Activated T-cell treated with anti-CD3 and anti-CD28 coated beads for 1 hour (primary cell): ENCODE results near the gene ZNF574.
"Not testable (repeated sequence)": the region's sequence is repeated elsewhere in the genome, so short reads cannot be mapped to it uniquely, and the experiment has no call there.

Source experiments
- DNase-seq: peaks from one replicate; pipeline ENCODE4 v3.0.0-alpha.2; 2020; ENCODE audit warnings: low read depth

Gene ZNF574

DNA sequence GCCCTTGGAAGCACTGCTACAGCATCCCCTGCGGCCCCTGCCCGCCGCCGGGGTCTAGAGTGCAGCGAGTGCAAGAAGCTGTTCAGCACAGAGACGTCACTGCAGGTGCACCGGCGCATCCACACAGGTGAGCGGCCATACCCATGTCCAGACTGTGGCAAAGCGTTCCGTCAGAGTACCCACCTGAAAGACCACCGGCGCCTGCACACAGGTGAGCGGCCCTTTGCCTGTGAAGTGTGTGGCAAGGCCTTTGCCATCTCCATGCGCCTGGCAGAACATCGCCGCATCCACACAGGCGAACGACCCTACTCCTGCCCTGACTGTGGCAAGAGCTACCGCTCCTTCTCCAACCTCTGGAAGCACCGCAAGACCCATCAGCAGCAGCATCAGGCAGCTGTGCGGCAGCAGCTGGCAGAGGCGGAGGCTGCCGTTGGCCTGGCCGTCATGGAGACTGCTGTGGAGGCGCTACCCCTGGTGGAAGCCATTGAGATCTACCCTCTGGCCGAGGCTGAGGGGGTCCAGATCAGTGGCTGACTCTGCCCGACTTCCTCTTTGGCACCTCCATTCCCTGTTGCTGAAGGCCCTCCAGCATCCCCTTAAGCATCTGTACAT is 4.9 kb downstream of the ZNF574 start:
- DNase-seq, result no peak

DNA sequence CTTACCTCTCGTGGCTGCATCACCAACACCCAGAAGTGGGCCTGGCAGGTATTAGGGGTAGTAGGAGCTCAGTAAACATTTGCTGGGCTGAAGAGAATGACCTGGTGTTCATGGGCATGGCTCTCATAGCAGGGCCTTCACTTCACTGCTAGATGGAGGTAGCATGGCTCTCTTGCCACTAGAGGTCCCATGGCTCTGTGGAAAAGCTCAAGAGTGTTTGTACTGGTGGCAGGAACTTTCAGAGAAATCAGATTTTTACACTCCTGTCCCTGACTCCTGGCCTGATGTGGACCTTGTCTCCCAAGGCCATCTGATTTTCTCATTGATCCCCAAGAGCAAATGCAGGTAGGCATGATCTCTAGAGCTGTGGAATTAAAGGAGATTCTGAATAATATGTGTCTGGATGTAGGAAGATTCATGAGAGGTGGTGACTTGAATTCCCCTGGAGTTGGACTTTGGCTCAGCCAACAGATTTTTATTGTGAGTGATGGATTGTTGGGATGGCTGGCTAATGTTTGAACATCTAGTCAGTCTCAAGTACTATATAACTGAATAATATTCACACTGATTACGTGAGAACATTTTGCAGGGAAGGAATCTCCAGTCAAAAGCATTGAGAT is 5.7 kb downstream of the ZNF574 start:
- DNase-seq, result no peak

DNA sequence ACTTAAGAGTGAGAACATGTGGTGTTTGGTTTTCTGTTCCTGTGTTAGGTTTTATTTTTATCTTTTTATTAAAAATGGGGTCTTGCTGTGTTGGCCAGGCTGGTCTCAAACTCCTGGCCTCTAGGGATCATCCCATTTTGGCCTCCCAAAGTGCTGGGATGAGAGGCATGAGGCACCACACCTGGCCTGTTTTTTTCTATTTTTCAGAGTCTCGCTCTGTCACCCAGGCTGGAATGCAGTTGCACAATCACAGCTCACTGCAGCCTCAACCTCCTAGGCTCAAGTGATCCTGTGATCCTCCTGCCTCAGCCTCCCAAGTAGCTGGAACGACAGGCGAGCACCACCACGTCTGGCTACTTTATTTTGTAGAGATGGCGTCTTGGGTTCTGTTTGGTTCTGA is 7.6 kb downstream of the ZNF574 start:
- no peak for DNase-seq

DNA sequence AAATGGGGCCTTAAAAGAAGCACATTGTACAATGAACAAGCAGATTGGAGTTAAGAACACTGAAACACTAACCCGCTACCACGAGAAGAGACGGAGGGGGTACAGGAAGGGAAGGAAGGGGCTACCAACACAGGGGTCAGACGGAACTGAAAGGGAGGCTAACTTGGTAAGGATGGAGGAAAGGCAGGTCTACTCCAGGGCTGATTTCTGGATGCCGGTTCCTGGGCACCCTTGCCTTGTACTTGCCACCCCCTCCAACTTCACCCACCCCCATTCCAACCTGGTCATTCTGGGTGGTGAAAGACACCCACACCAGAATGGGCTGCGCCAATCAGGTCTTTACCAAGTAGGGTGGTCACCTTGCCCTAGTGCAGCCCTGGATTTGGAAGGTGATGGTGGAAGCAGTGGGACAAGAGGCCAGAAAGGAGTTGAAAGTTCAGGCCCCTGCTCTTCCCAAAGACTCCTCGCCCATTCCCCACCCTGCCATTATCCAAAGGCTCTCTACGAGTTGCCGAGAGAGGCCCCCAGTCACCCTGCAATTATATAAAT is 10.3 kb downstream of the ZNF574 start:
- no peak for DNase-seq

DNA sequence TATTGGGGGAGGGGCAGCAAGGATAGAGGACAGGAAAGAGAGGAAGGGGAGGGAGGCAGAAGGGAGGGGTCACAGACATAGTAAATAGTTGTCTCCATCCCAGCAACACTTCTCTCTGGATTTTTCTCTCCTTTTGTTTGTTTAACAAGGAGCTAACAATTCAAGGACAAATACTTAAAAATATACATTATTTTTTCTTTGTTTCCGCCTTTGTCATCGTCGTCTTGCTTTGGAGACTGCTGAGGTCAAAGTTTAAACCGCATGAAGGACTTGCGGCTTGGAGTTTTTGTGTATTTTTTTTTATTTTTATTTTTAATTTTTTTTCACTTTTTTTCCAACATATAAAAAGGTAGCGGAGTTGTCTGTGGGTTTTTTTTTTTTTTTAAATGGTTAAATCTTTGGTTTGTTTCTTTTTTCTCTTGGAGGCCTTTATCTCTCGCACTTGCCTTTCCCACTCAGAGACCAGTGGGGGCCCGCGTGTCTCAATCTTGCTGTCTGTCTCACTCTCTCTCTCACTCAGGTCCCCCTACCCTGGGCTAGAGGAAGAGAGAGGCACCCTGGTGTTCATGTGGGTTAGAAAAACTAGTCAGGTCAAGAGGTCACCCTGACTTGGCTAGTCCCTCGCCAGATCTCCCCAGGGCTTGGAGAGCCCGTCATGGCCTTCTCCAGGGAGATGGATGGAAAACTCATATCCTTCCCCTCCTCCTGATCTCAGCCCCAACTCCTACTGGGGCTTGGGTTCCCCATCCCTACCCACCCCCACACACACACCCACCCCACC is 11.0 kb downstream of the ZNF574 start:
- no peak for DNase-seq

DNA sequence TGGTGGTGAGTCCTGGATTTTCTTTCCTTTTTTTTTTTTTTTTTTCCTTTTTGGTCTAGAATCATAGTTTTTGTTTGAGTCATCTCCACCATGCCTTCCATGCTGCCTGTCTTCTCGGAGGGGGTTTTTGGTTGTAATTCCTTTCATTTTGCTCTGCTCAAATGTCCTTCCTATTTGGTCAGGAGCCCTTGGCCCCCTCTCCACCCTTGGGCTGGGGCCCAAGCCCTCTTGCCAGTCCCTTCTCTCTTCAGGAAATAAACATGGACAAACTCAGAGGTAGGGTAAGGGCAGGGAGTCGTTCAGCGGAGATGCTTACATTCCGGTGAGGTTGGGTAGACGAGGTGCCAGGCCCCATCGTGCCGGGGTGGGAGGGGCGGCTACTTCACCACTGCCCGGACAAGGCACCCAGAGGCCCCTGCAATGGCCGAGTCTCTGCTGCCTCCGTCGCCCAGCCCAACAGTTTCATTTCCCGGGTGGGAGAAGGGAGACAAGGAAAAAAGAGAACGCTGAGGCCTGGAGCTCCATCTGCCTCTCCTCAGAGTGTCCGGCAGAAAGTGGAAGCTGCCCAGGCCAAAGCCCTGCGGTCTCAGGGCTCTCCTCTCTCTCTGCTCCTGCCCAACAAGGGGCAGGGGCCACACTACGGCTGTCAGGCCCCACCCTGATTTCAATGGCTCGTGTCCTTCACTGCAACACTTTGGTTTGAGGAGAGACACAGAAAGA is 12.7 kb downstream of the ZNF574 start:
- DNase-seq, result no peak

DNA sequence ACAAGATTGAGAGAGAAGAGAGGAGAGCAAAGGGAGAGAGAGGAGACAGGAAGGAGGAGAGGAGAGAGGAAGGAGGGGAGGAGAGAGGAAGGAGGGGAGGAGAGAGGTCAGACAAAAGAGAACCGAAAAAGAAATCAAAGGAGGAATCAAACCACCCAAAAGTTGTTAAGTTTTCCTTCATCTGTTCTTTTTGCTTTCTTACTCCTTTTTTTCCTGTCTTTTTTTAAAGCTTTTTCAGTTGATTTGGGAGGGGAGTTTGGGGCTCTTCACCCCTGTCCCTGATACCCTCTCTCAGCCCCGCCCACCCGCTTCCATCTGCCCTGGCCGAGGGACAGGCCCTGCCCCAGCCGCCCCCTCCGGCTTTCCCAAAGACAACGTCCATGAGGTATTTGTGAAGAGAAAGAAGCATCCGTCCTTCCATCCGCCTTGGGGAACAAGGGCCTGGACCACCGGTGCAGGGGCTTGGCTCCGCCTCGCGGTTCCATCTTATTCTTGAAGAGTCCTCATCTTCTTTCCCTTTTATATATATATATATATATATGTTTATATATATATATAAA is 13.3 kb downstream of the ZNF574 start:
- DNase-seq, result no peak

DNA sequence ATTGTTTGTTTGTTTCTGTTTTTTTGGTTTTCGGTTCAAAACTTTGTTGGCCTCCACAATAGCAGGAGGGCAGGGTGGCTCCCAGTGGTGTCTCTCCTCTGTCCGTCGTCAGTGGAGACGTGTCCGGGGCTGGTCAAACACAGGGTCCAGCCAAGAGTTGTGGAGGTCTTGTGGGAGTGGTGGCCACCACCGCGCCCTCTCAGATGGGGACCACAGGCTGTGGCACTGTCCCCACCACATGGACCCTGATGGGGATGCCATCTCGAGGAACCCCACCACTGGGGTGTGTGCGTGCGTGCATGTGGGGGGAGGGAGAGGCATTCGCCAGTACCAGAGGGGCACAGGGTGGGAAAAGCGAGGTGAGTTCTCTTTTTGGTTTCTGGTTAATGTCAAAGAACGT is 13.8 kb downstream of the ZNF574 start:
- no peak for DNase-seq

DNA sequence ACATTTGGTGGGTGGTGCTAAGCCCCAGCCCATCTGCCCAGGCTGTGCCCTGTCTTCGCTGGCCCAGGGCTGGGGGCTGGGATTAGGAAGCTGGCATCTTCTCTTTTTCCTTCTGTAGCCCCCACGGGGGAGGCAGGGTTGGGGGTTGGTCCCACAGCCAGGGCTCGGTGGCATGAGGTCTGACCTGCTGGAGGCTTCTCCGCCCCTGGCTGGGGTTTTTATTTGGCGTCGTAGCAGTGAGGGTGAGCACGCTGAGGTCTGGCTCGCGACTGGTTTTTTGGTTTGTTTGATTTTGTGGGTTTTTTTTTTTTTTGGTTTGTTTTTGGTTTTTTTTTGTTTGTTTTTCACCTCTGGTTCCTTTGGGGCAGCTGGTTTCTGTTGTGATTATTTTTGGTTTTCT is 14.7 kb downstream of the ZNF574 start:
- DNase-seq, result no peak

DNA sequence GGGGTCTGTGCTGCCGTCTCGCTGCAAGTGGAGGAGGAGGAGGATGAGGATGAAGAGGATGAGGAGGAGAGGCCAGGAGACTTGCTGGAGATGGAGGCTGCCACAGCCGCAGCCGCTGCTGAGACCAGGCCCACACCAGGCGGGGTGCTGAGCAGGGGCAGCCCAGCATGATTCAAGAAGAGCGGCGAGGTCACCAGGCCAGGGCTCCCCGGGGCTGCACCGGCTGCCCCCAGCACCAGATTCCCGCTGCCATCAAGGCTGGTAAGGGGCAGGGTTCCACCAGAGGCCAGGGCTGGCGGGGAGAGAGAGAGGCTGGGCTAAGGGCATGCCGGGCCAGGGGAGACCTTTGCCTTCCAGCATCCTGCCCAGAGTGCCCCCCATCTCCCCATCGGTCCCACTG is 15.3 kb downstream of the ZNF574 start:
- DNase-seq, result no peak

DNA sequence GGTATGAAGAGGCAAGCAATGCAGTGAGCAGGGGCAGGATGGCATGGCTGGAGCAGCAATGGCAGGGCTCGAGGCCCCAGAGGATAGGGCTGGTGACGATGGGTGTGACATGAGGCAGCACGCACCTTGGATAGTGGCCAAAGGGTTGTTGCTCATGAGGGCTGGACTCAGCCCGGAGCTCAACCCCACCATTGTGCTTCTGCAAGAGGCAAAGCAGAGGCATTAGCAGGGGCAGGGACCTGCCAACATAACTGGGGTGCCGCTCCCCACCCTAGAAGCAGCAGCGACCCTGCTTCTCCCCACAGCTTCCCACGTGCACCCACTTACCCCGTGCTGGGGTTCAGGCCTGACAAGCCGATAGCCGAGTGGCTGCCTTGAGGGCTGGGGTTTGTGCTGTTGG is 15.8 kb downstream of the ZNF574 start:
- no peak for DNase-seq

DNA sequence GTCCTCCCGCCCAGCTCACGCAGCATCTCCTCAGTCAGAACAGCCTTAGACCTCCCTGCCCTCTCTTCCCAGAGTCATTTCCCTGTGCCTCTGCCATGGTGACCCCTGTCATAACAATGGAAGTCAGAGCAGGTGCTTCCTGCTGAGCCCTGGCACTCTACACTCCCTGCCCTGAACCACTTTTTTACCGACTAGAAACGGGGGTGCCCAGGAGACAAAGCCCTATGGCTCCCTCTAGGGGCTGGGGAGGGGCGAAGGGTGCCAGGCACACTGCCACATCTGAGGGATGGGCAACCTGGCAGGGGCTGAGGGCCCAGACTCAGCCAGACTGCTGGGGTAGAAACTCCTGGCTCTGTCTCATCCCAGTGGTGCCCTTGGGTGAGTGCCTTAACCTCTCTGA is 16.4 kb downstream of the ZNF574 start:
- DNase-seq, result peak; percentile 25

DNA sequence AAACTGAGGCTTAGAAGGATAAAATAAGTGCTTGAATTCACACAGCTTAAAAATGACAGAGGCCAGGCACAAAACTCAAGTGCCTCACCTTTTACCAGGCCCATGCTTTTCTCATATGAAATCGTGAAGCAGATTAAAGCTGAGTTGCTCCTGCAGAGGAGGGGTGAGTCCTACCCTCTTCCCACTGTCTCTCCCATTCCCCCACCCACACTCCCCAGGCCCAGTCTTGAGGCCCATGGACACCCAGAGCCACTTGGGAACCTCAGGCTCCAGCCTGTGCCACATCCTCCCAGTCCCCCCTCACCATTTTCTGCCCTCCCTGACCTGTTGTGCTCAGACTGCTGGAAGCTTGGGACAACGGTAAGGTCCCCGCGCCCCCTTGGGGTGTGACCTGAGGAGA is 17.5 kb downstream of the ZNF574 start:
- no peak for DNase-seq

DNA sequence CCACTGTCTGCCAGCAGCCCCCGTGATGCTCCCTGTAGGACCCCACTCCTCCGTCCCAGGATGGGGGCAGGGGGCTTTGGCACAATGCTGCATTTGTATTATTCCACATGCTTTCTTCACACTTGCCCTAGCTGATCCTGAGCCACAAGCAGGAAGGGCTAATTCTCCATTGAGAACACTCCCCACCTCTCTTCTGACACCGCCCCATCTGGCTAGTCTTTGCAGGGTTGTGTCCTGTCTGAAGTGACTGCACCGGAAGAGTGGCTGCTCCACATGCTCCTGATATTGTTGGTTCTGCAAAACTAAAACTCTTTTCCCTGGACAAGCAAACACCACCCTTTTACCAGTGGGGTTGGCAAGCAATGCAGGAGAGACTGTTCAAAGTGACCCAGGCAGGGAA is 18.0 kb downstream of the ZNF574 start:
- DNase-seq, result no peak

DNA sequence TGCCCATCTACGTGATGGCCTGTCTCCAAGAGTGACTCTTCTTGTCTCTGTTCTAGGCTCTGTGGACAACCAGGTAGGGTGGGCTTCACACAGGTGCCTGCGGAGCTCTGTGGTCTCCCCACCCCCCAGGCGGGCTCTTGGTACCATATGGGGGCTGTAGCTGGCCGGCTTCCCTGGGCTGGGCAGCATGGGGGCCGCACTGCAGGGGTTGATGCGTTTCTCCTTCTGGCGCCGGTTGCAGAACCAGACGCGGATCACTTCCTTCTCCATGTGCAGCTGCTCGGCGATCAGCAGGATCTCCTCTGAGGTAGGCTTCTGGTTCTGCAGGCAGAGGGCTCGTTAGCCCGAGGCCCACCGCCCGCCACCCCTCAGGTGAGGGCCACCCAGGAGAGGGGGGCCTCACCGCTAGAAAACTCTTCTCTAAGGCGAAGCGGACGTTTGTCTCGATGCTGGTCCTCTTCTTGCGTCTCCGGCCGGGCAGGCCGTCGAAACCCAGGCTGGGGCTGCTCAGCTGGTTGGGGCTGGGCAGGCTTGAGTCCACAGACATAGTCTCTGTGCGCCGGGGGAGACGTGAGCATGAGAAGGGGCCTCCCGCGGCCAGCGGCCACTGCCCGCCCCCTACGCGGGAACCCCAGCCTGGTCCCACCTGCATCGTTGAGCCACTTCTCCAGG is 19.3 kb downstream of the ZNF574 start:
- DNase-seq, result no peak

DNA sequence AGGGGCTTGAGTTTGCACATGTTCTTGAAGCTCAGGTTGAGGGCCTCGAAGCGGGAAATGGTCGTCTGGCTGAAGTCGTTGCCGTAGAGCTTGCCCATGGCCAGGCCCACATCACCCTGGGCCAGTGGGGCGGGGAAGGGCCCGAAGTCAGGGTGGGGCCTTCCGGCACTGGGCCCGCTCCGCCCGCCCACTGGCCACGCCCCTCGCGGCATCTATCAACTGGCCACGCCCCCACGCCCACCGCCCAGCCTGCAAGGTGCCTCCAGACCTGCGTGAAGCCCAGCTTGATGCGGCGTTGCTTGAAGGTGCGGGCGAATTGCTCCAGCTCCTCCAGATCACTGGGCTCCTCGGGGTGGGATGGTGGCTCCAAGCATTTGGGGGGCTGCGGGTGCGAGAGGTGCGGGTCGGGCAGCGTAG is 19.9 kb downstream of the ZNF574 start:
- DNase-seq, result no peak

DNA sequence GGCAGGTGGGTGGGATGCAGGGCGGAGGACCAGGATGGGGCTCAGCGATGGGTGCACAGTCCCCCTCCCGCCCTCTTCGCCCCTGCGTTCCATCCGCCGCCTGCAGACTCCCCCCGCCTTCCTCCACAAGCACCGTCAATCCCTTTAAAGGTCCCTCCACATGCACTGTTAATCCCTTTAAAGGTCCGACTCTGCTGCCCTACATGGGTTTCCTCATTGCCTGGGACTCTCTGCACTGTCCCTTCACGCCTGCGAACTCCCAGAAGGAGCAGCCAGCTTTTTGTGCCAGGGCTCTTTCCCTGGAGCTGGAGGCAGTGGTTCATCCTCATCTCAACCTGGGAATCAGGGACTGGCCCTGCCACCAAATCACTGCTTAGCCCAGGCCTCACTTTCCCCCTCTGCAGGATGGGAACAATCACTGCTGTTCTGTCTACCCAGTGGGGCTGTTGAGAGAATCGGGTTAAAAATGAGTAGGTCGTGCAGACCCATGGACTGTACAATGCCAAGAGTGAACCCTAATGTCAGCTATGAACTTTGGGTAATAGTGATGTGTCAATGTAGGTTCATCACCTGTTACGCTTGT is 20.4 kb downstream of the ZNF574 start:
- no peak for DNase-seq

DNA sequence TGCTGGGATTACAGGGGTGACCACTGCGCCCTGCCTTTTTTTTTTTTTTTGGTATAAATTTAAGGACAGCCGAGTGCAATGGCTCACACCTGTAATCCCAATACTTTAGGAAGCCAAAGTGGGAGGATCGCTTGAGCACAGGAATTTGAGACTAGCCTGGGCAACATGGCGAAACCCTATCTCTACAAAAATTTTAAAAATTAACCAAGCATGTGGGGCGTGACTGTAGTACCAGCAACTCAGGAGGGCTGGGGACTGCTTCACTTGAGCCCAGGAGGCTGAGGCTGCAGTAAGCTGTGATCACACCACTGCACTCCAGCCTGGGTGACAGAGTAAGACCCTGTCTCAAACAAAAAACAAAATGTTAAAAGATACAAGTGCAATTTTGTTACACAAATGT is 21.5 kb downstream of the ZNF574 start:
- DNase-seq, result no peak

DNA sequence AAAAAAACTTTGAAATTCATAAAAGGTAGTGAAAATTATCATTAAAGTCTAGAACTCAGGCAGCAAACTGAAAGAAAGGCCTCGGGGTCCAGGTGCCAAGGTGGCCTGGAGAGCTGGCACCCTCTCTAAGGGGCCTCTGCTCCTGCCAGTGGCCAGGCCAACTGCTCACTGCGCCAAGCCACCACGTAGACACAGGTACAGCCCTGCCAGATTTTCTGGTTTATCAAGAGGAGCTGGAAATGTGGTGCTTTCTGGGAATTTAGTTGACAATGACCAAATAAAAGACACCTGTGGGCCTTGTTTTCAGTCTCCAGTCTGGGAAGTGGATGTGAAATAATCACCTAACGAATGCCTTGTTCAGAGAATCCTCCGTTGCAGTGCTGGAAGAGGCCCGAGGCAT is 22.8 kb downstream of the ZNF574 start:
- no peak for DNase-seq

DNA sequence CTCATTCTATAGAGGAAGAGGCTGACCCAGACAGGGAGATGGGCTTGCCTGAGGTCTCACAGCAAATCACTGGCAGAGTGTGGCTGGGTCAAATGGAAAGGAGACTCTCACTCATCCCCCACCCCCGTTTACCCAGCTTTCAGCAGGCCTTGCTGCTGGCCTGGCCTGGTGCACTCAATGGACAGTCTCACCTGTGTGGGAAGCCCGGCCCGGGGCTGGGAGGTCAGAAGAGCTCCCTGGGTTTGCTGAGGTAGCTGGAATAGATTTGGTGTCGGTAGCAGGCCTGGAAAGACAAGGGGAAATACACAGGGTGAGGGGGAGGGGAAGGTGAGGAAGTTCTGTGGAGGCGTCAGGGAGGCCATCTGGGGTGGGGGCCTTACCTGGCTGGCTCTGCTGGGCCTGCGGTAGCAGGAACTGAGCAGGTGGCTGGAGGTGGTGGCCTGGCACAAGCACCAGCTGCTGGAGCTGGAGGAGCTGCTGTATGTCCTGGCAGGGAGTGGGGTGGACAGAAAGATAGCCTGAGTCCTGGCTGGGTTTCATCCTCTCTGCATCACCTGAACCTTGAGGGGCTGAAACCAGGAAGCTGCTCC is 23.5 kb downstream of the ZNF574 start:
- DNase-seq, result no peak

DNA sequence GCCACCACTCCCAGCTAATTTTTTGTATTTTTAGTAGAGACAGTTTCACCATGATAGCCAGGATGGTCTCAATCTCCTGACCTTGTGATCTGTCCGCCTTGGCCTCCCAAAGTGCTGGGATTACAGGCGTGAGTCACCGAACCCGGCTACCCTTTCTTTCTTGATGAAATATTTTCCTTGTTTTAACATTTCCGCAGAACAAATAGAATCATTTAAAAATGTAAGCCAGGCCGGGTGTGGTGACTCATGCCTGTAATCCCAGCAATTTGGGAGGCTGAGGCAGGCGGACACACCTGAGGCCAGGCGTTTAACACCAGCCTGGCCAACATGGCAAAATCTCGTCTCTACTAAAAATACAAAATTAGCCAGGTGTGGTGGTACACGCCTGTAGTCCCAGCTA is 24.3 kb downstream of the ZNF574 start:
- not testable (repeated sequence) for DNase-seq
